H1 (cell line): Measurements from ENCODE around the gene ASB16. TPM values are rescaled to one million over a fixed set of nuclear protein-coding genes. Genes with fewer than 3 reads are reported as not detected.

ENCODE experiments used
- CTCF ChIA-PET: fragments of 300-600 bp; sonication (Branson Sonifier 250); formaldehyde crosslinking; loops from one replicate; lab custom pipeline; 2021; ENCODE audit not compliant: partially characterized antibody; lab: Charles Lee
- POLR2A ChIA-PET: fragments of 300-600 bp; sonication (Branson Sonifier 250); formaldehyde crosslinking; loops from one replicate; lab custom pipeline; 2021; ENCODE audit warnings: inconsistent platforms; ENCODE audit not compliant: partially characterized antibody; lab: Charles Lee
- DNase-seq, 2 experiments: peaks; one replicate each; pipeline versions ENCODE4 v3.0.0 to v3.0.0-alpha.2; 2010 to 2022; ENCODE audit warnings: low spot score in 2 of 2, low read depth in 1 of 2, mixed read lengths in 1 of 2
- FAIRE-seq: peaks from 2 replicates; lab custom pipeline; 2011; peaks lifted over from hg19 to GRCh38; lab: Jason Lieb, UNC
- H2AFZ ChIP-seq: 2 replicates; pipeline ENCODE4 v1.8.1; 2012; ENCODE audit warnings: low read length, inconsistent platforms
- H2AK5ac ChIP-seq: 2 replicates; pipeline ENCODE4 v1.6.1; 2013; ENCODE audit warnings: low read depth, low read length
- H2BK120ac ChIP-seq: replicated peaks from 2 replicates; pipeline ENCODE3; 2013; ENCODE audit warnings: low read depth, low read length, inconsistent platforms
- H2BK12ac ChIP-seq: 2 replicates; pipeline ENCODE4 v1.6.1; 2013; ENCODE audit warnings: low read depth, low read length
- H2BK15ac ChIP-seq: 2 replicates; pipeline ENCODE4 v1.6.1; 2013; ENCODE audit warnings: low read length
- H2BK20ac ChIP-seq: 2 replicates; pipeline ENCODE4 v1.6.1; 2013; ENCODE audit warnings: low read length
- H2BK5ac ChIP-seq: 2 replicates; pipeline ENCODE4 v1.6.1; 2013; ENCODE audit warnings: low read depth, low read length
- H3K14ac ChIP-seq: 2 replicates; pipeline ENCODE4 v1.6.1; 2013; ENCODE audit warnings: inconsistent platforms; ENCODE audit not compliant: insufficient read length
- H3K18ac ChIP-seq: 2 replicates; pipeline ENCODE4 v1.6.1; 2013; ENCODE audit warnings: low read length; ENCODE audit errors: extremely low read depth
- H3K23ac ChIP-seq: 2 replicates; pipeline ENCODE4 v1.6.1; 2013; ENCODE audit warnings: inconsistent platforms; ENCODE audit not compliant: insufficient read length
- H3K23me2 ChIP-seq: 2 replicates; pipeline ENCODE4 v1.6.1; 2013; ENCODE audit warnings: low read depth, low read length
- H3K27ac ChIP-seq: 2 replicates; pipeline ENCODE4 v1.6.1; 2011; ENCODE audit warnings: low read depth, low read length, inconsistent platforms
- H3K27me3 ChIP-seq, 4 experiments: replicated peaks in 1 of 4; 1 replicate in 1 of 4; 2 replicates in 3 of 4; pipeline versions ENCODE4 v1.6.1 to v1.8.1; 2011 to 2013; ENCODE audit warnings: low read length in 3 of 4, mild to moderate bottlenecking in 3 of 4, inconsistent platforms in 2 of 4, mixed read lengths in 2 of 4, moderate library complexity in 1 of 4; ENCODE audit not compliant: control insufficient read depth in 3 of 4, insufficient read depth in 3 of 4; ENCODE audit errors: extremely low read depth in 1 of 4
- H3K36me3 ChIP-seq, 4 experiments: 2 replicates each; pipeline versions ENCODE4 v1.6.1 to v1.8.1; 2011 to 2013; ENCODE audit warnings: mild to moderate bottlenecking in 4 of 4, low read length in 3 of 4, moderate library complexity in 2 of 4, control low read depth in 1 of 4, inconsistent platforms in 1 of 4; ENCODE audit not compliant: insufficient read depth in 4 of 4, control insufficient read depth in 2 of 4
- H3K4ac ChIP-seq: replicated peaks from 2 replicates; pipeline ENCODE3; 2013; ENCODE audit warnings: low read length, low read depth, mixed read lengths, inconsistent platforms; ENCODE audit not compliant: insufficient read length
- H3K4me1 ChIP-seq, 4 experiments: replicated peaks in 1 of 4; 1 replicate in 1 of 4; 2 replicates in 3 of 4; pipeline versions ENCODE4 v1.6.1 to v1.8.1; 2011 to 2013; ENCODE audit warnings: low read length in 3 of 4, inconsistent platforms in 2 of 4, mixed read lengths in 1 of 4; ENCODE audit not compliant: insufficient read depth in 4 of 4, control insufficient read depth in 3 of 4
- H3K4me2 ChIP-seq, 2 experiments: 2 replicates each; pipeline versions ENCODE4 v1.6.1 to v1.8.1; 2011 to 2013; ENCODE audit warnings: low read depth in 2 of 2, low read length in 2 of 2, control low read depth in 1 of 2, inconsistent platforms in 1 of 2, mild to moderate bottlenecking in 1 of 2; ENCODE audit not compliant: insufficient read depth in 1 of 2
- H3K4me3 ChIP-seq, 4 experiments: fragments of 200-600, 300-600 bp in 1 of 4; sonication (generic), shearing (Covaris generic), sonication (Bioruptor Twin) in 1 of 4; 2 replicates each; pipeline versions ENCODE4 v1.5.1 to v1.8.1; 2011 to 2016; ENCODE audit warnings: low read length in 4 of 4, low read depth in 3 of 4, control low read depth in 2 of 4, inconsistent platforms in 2 of 4, mild to moderate bottlenecking in 2 of 4, mixed read lengths in 1 of 4, moderate library complexity in 1 of 4; ENCODE audit not compliant: insufficient read depth in 2 of 4; ENCODE audit errors: extremely low read depth in 1 of 4
- H3K56ac ChIP-seq: replicated peaks from 2 replicates; pipeline ENCODE3; 2013; ENCODE audit warnings: low read depth, mild to moderate bottlenecking, mixed read lengths, low read length, inconsistent platforms; ENCODE audit not compliant: insufficient read length
- H3K79me1 ChIP-seq: 2 replicates; pipeline ENCODE4 v1.6.1; 2013; ENCODE audit warnings: low read depth, low read length, control low read depth
- H3K79me2 ChIP-seq, 2 experiments: 2 replicates each; pipeline versions ENCODE4 v1.6.1 to v1.8.1; 2012 to 2013; ENCODE audit warnings: low read length in 2 of 2, mild to moderate bottlenecking in 2 of 2, inconsistent platforms in 1 of 2; ENCODE audit not compliant: insufficient read depth in 2 of 2, control insufficient read depth in 1 of 2
- H3K9ac ChIP-seq, 4 experiments: replicated peaks in 1 of 4; 1 replicate in 1 of 4; 2 replicates in 3 of 4; pipeline versions ENCODE4 v1.6.1 to v1.8.1; 2011 to 2013; ENCODE audit warnings: low read depth in 3 of 4, low read length in 3 of 4, control low read depth in 2 of 4, mild to moderate bottlenecking in 2 of 4, moderate library complexity in 2 of 4, inconsistent platforms in 1 of 4; ENCODE audit errors: extremely low read depth in 1 of 4
- H3K9me3 ChIP-seq, 2 experiments: 2 replicates each; pipeline versions ENCODE4 v1.6.1 to v1.8.1; 2012 to 2013; ENCODE audit warnings: mild to moderate bottlenecking in 2 of 2, moderate library complexity in 2 of 2, control low read depth in 1 of 2, inconsistent platforms in 1 of 2, low read depth in 1 of 2, low read length in 1 of 2, mixed read lengths in 1 of 2; ENCODE audit not compliant: insufficient read depth in 2 of 2
- H4K20me1 ChIP-seq, 2 experiments: replicated peaks in 1 of 2; 2 replicates each; pipeline versions ENCODE3 to v1.8.1; 2011 to 2013; ENCODE audit warnings: inconsistent platforms in 2 of 2, low read length in 2 of 2, mild to moderate bottlenecking in 1 of 2; ENCODE audit not compliant: insufficient read depth in 2 of 2, control insufficient read depth in 1 of 2
- H4K5ac ChIP-seq: 2 replicates; pipeline ENCODE4 v1.6.1; 2013; ENCODE audit warnings: low read length, low read depth, mixed read lengths, inconsistent platforms; ENCODE audit not compliant: insufficient read length
- H4K8ac ChIP-seq: 2 replicates; pipeline ENCODE4 v1.8.0; 2013; ENCODE audit warnings: mild to moderate bottlenecking, moderate library complexity, low read length, inconsistent platforms; ENCODE audit not compliant: insufficient read depth; ENCODE audit errors: extremely low read depth
- H4K91ac ChIP-seq: replicated peaks from 2 replicates; pipeline ENCODE3; 2013; ENCODE audit warnings: low read length, mixed read lengths, inconsistent platforms; ENCODE audit not compliant: insufficient read length
- CREB1 ChIP-seq: IDR thresholded peaks from 2 replicates; pipeline ENCODE4 v1.6.1; 2012; ENCODE audit warnings: inconsistent platforms
- EGR1 ChIP-seq: IDR thresholded peaks from 2 replicates; pipeline ENCODE4 v1.6.1; 2011; ENCODE audit warnings: low read depth, low read length, borderline replicate concordance
- HDAC2 ChIP-seq, 2 experiments: fragments of 300-600 bp in 1 of 2; sonication (generic) in 1 of 2; IDR thresholded peaks; 2 replicates each; pipeline ENCODE4 v1.6.1; 2011 to 2012; ENCODE audit warnings: low read depth in 2 of 2, low read length in 2 of 2, mild to moderate bottlenecking in 2 of 2, moderate library complexity in 2 of 2, borderline replicate concordance in 1 of 2, inconsistent platforms in 1 of 2
- KDM4A ChIP-seq: IDR thresholded peaks from one replicate; pipeline ENCODE4 v1.7.1; 2012; ENCODE audit warnings: low read depth, mild to moderate bottlenecking, moderate library complexity, low read length, inconsistent platforms; ENCODE audit not compliant: severe bottlenecking
- NRF1 ChIP-seq: IDR thresholded peaks from 2 replicates; pipeline ENCODE4 v1.6.1; 2011; ENCODE audit warnings: mild to moderate bottlenecking, low read depth, low read length, improper control_type of control experiment
- POU5F1 ChIP-seq: IDR thresholded peaks from 2 replicates; pipeline ENCODE4 v1.6.1; 2011; ENCODE audit warnings: low read depth, mild to moderate bottlenecking, low read length, moderate library complexity
- RBBP5 ChIP-seq: IDR thresholded peaks from 2 replicates; pipeline ENCODE4 v1.7.1; 2012; ENCODE audit warnings: low read depth, mild to moderate bottlenecking, inconsistent platforms, low read length, moderate library complexity, borderline replicate concordance
- SAP30 ChIP-seq: fragments of 300-600 bp; sonication (generic); IDR thresholded peaks from 2 replicates; pipeline ENCODE4 v1.7.1; 2012; ENCODE audit warnings: low read length, moderate library complexity, mild to moderate bottlenecking, inconsistent platforms; ENCODE audit not compliant: insufficient read depth, insufficient replicate concordance
- SP4 ChIP-seq: IDR thresholded peaks from 2 replicates; pipeline ENCODE4 v1.6.1; 2012; ENCODE audit warnings: low read length, inconsistent platforms
- SRF ChIP-seq: IDR thresholded peaks from 2 replicates; pipeline ENCODE4 v1.6.1; 2011; ENCODE audit warnings: mild to moderate bottlenecking, low read depth, low read length, moderate library complexity
- WGBS, 2 experiments: shearing (Covaris generic) in 1 of 2; methylation state at CpG; one replicate each; pipeline versions ENCODE4 v1.1.6 to v1.1.7; 2013 to 2015; ENCODE audit warnings: low lambda C conversion rate in 2 of 2, mixed read lengths in 2 of 2, inconsistent platforms in 1 of 2, low coverage in 1 of 2, missing lambda C conversion rate in 1 of 2; ENCODE audit not compliant: insufficient replicate concordance in 2 of 2, insufficient coverage in 1 of 2, insufficient read length in 1 of 2; ENCODE audit errors: extremely low coverage in 1 of 2, missing lambda C conversion rate in 1 of 2; 5-methylcytosine and 5-hydroxymethylcytosine counted together
- polyA plus RNA-seq, 7 experiments: library from polyadenylated mRNA; depleted of rRNA in 3 of 7; stranded (reverse) in 5 of 7; unstranded in 2 of 7; fragments of >200 nt in 5 of 7; fragments of 200-250 nt in 2 of 7; gene quantifications; 1 replicate in 5 of 7; 2 replicates in 1 of 7; 4 replicates in 1 of 7; pipeline versions ENCODE4 v1.2.1 to v1.2.3, GENCODE V29; 2011 to 2013; ENCODE audit warnings: missing spikeins in 2 of 7, mixed read lengths in 2 of 7
- total RNA-seq: library from RNA; stranded (reverse); fragmentation: NEBNext Ultra II Directional; extraction: Animal tissue kit (Norgen Biotek cat#: 25700); gene quantifications from 2 replicates; pipeline ENCODE4 v1.2.1, GENCODE V29; 2021
- TF ChIP-seq, protein P1 (sequence below): IDR thresholded peaks from 2 replicates; pipeline ENCODE4 v1.6.1; 2012; ENCODE audit warnings: low read length, inconsistent platforms

The ASB16 gene
- total and polyA plus RNA-seq, 2 of the 8 experiments (the other 6 are each of a cell fraction or from before 2014, with no cell fraction given), result 0.05 TPM; not detected in 1

DNA sequence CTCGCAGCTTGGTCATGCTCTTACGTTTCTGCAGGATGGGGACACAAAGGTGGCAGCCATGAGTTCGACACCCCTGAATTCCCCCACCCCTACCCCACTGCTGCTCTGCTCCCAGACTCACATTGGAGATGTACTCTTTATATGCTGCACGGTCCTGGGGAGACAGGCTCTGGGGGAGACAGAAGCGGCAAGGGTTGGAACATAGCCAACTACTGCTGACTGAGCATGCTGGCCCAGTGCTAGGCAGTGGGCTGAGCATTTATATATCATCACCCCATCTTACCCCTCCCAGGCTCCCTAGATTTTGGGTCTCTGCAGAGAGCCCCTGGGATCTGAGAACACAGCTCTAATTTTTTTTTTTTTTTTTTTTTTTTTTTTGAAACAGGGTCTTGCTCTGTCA lies 37.2 kb downstream of the ASB16 start:
- Histone ChIP-seq H3K23me2 (no peaks in the 10 kb centered on the region), H3K36me3 (peaks cover 24 to 50% (median 34%) of the 10 kb centered on the region in 4 experiments), H3K27ac (no peak overlapping the region), H2AK5ac (no peak overlapping the region), H2BK20ac (no peak overlapping the region), H3K27me3 (no peaks in the 10 kb centered on the region), H3K79me2 (no peaks in the 10 kb centered on the region), H3K23ac (no peak overlapping the region), H4K20me1 (peaks cover 0 to 5% of the 10 kb centered on the region in 2 experiments), H3K56ac (no peak overlapping the region), H3K9ac (no peak overlapping the region), H4K5ac (no peak overlapping the region), H4K91ac (no peak overlapping the region), H3K79me1 (no peaks in the 10 kb centered on the region; the same call in 1 of the 2 replicates), H4K8ac (no peak overlapping the region), H3K4me3 (no peak overlapping the region), H3K4me1 (peaks cover 3 to 16% (median 5%) of the 10 kb centered on the region in 4 experiments; a peak in 6 of 7 replicates), H3K9me3 (no peaks in the 10 kb centered on the region), H3K18ac (no peak overlapping the region), H2BK12ac (no peak overlapping the region), H3K14ac (no peak overlapping the region), H2BK5ac (no peak overlapping the region), H3K4ac (no peak overlapping the region), H2AFZ (no peak overlapping the region), H3K4me2 (no peak overlapping the region), H2BK15ac (no peak overlapping the region), H2BK120ac (no peak overlapping the region)
- ChIA-PET CTCF (interaction anchor here (0.7 to 12.7 kb wide), 7 partner anchors 9 to 144 kb away, joined by 3 to 158 read pairs (median 3); partner anchors contain the start of gene GRN), POLR2A (interaction anchor here (1.6 to 10.4 kb wide), 3 partner anchors 9 to 110 kb away, joined by 4 to 135 read pairs (median 9); partner anchors contain the start of gene SLC25A39)
- no peak for DNase-seq
- 86% methylated on average over 5 of the region's 5 CpGs; no CpG with 5 or more reads in 1 of the 2 experiments for WGBS, 2 experiments
- FAIRE-seq, result no peak
- TF ChIP-seq SAP30 (no peak), KDM4A (no peak), RBBP5 (no peak), NRF1 (no peak), POU5F1 (no peak), SP4 (no peak), HDAC2 (IDR thresholded peaks at IDR 0.05; ENCODE audit: borderline replicate concordance in 1 of 2, low read depth in 2 of 2, low read length in 2 of 2) (no peak), CREB1 (no peak), EGR1 (no peak), SRF (no peak)
- TF ChIP-seq, protein P1, sequence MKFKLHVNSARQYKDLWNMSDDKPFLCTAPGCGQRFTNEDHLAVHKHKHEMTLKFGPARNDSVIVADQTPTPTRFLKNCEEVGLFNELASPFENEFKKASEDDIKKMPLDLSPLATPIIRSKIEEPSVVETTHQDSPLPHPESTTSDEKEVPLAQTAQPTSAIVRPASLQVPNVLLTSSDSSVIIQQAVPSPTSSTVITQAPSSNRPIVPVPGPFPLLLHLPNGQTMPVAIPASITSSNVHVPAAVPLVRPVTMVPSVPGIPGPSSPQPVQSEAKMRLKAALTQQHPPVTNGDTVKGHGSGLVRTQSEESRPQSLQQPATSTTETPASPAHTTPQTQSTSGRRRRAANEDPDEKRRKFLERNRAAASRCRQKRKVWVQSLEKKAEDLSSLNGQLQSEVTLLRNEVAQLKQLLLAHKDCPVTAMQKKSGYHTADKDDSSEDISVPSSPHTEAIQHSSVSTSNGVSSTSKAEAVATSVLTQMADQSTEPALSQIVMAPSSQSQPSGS, result no peak
